Stimulated activated CD4-positive, alpha-beta T cell treated with anti-CD3 and anti-CD28 coated beads, Interleukin-2, amount 100 ng/mL, for 48 hours (primary cell): ENCODE data around the gene PRF1.

Experiments used
- DNase-seq, 2 donors: peaks; one replicate each; pipeline ENCODE4 v3.0.0-alpha.2; 2020

PRF1 gene

GRCh38 chr10:70558871-70559810 is 43.4 kb downstream of the PRF1 start:
- peak; percentile 68 to 80 for DNase-seq

- no peak for DNase-seq
These were observed 44.2 kb downstream of the PRF1 start for GRCh38 chr10:70558295-70558694.

- DNase-seq: no peak
These were observed 44.7 kb downstream of the PRF1 start for GRCh38 chr10:70557876-70558275.

- DNase-seq: no peak
These were observed 45.3 kb downstream of the PRF1 start for GRCh38 chr10:70557086-70557845.

GRCh38 chr10:70555371-70555770 is 47.2 kb downstream of the PRF1 start:
- DNase-seq: no peak

GRCh38 chr10:70552586-70552985 is 50.0 kb downstream of the PRF1 start:
- DNase-seq: no peak

- no peak for DNase-seq
These were observed 50.5 kb downstream of the PRF1 start for GRCh38 chr10:70551971-70552422.

GRCh38 chr10:70551466-70551865 is 51.1 kb downstream of the PRF1 start:
- DNase-seq: no peak

- DNase-seq: no peak
These were observed 52.1 kb downstream of the PRF1 start for GRCh38 chr10:70550459-70550858.

- peak; percentile 72 to 76 for DNase-seq
These were observed 52.5 kb downstream of the PRF1 start for GRCh38 chr10:70549962-70550458.

GRCh38 chr10:70549351-70549961 is 53.1 kb downstream of the PRF1 start:
- DNase-seq: no peak
